HepG2 (cell line): ENCODE measurements around the gene TH. TPM values are rescaled to one million over a fixed set of nuclear protein-coding genes. Genes with fewer than 3 reads are reported as not detected.

Source experiments
- ASH2L ChIP-seq: fragments of 300-600, 200-600 bp; sonication (generic); IDR thresholded peaks from 2 replicates; pipeline ENCODE4 v1.7.0; 2017; ENCODE audit warnings: low read depth, mild to moderate bottlenecking, moderate library complexity, mixed read lengths, low read length; ENCODE audit not compliant: insufficient read length
- ATF7 ChIP-seq, 2 experiments: fragments of 450-650 bp in 1 of 2; sonication (generic) in 1 of 2; formaldehyde crosslinking in 1 of 2; IDR thresholded peaks; 2 replicates each; pipeline versions ENCODE4 v1.4.0 to v1.6.1; 2016 to 2020; ENCODE audit warnings: antibody characterized with exemption in 1 of 2, mild to moderate bottlenecking in 1 of 2, missing genetic modification reagents in 1 of 2
- CBFB ChIP-seq: sonication (generic); formaldehyde crosslinking; IDR thresholded peaks from 2 replicates; pipeline ENCODE4 v1.4.0; 2020; ENCODE audit warnings: missing genetic modification reagents
- CREB1 ChIP-seq, 2 experiments: fragments of 450-650 bp in 1 of 2; IDR thresholded peaks; 2 replicates each; pipeline ENCODE4 v1.6.1; 2016 to 2017; ENCODE audit warnings: control low read depth in 1 of 2, mild to moderate bottlenecking in 1 of 2, missing compliant biosample characterization in 1 of 2, missing genetic modification characterization in 1 of 2
- MLLT10 ChIP-seq: sonication (generic); formaldehyde crosslinking; IDR thresholded peaks from 2 replicates; pipeline ENCODE4 v1.4.0; 2020; ENCODE audit warnings: missing genetic modification reagents
- NR2F1 ChIP-seq, 2 experiments: fragments of 450-650 bp in 1 of 2; formaldehyde crosslinking in 1 of 2; IDR thresholded peaks; 2 replicates each; pipeline versions ENCODE4 v1.5.0 to v1.6.1; 2016 to 2020; ENCODE audit warnings: mild to moderate bottlenecking in 1 of 2, missing compliant biosample characterization in 1 of 2, missing genetic modification reagents in 1 of 2, moderate library complexity in 1 of 2
- RAD51 ChIP-seq: fragments of 450-650 bp; IDR thresholded peaks from 2 replicates; pipeline ENCODE4 v1.6.1; 2016; ENCODE audit warnings: borderline replicate concordance
- RFXAP ChIP-seq: sonication (generic); formaldehyde crosslinking; IDR thresholded peaks from 2 replicates; pipeline ENCODE4 v1.4.0; 2020; ENCODE audit warnings: missing genetic modification reagents, borderline replicate concordance
- SMAD1 ChIP-seq: sonication (generic); formaldehyde crosslinking; IDR thresholded peaks from 2 replicates; pipeline ENCODE4 v1.4.0; 2020; ENCODE audit warnings: missing genetic modification reagents, low read depth, mild to moderate bottlenecking, borderline replicate concordance
- SMYD3 ChIP-seq: sonication (generic); formaldehyde crosslinking; IDR thresholded peaks from 2 replicates; pipeline ENCODE4 v1.8.1; 2023; ENCODE audit warnings: mild to moderate bottlenecking, missing genetic modification reagents
- TAF1 ChIP-seq: sonication (generic); formaldehyde crosslinking; IDR thresholded peaks from 2 replicates; pipeline ENCODE4 v1.4.0; 2020; ENCODE audit warnings: missing genetic modification reagents
- TAF15 ChIP-seq: fragments of 200-400 bp; formaldehyde crosslinking; IDR thresholded peaks from one replicate; pipeline ENCODE4 v1.6.1; 2018; ENCODE audit warnings: mild to moderate bottlenecking, low read depth, low read length; ENCODE audit not compliant: poor library complexity, severe bottlenecking
- TBP ChIP-seq: sonication (generic); formaldehyde crosslinking; IDR thresholded peaks from 2 replicates; pipeline ENCODE4 v1.5.0; 2020; ENCODE audit warnings: missing genetic modification reagents
- ZEB1 ChIP-seq: IDR thresholded peaks from 2 replicates; pipeline ENCODE4 v1.6.1; 2012; ENCODE audit warnings: mild to moderate bottlenecking, low read depth, inconsistent platforms; ENCODE audit not compliant: insufficient replicate concordance
- ZFP82 ChIP-seq: sonication (generic); formaldehyde crosslinking; IDR thresholded peaks from 2 replicates; pipeline ENCODE4 v1.5.1; 2020; ENCODE audit warnings: mild to moderate bottlenecking, missing genetic modification reagents, borderline replicate concordance
- ZNF225 ChIP-seq: sonication (generic); formaldehyde crosslinking; IDR thresholded peaks from 2 replicates; pipeline ENCODE4 v1.4.0; 2020; ENCODE audit warnings: mild to moderate bottlenecking, missing genetic modification reagents
- ZNF30 ChIP-seq: sonication (generic); formaldehyde crosslinking; IDR thresholded peaks from 2 replicates; pipeline ENCODE4 v1.5.0; 2020; ENCODE audit warnings: mild to moderate bottlenecking, missing genetic modification reagents
- ZNF343 ChIP-seq: sonication (generic); formaldehyde crosslinking; IDR thresholded peaks from 2 replicates; pipeline ENCODE4 v1.4.0; 2020; ENCODE audit warnings: mild to moderate bottlenecking, missing genetic modification reagents
- ZNF501 ChIP-seq: sonication (generic); formaldehyde crosslinking; IDR thresholded peaks from 2 replicates; pipeline ENCODE4 v1.5.1; 2020; ENCODE audit warnings: mild to moderate bottlenecking, moderate library complexity, missing genetic modification reagents
- ZNF563 ChIP-seq: sonication (generic); formaldehyde crosslinking; IDR thresholded peaks from 2 replicates; pipeline ENCODE4 v1.8.0; 2022; ENCODE audit warnings: mild to moderate bottlenecking, moderate library complexity, missing genetic modification reagents
- ZNF564 ChIP-seq: sonication (generic); formaldehyde crosslinking; IDR thresholded peaks from 2 replicates; pipeline ENCODE4 v1.8.1; 2023; ENCODE audit warnings: mild to moderate bottlenecking, missing genetic modification reagents
- ZNF572 ChIP-seq: sonication (generic); formaldehyde crosslinking; IDR thresholded peaks from 2 replicates; pipeline ENCODE4 v1.5.1; 2020; ENCODE audit warnings: mild to moderate bottlenecking, missing genetic modification reagents
- ZNF747 ChIP-seq: sonication (generic); formaldehyde crosslinking; IDR thresholded peaks from 2 replicates; pipeline ENCODE4 v1.8.1; 2023; ENCODE audit warnings: missing genetic modification reagents, mild to moderate bottlenecking, borderline replicate concordance
- ZNF878 ChIP-seq: sonication (generic); formaldehyde crosslinking; IDR thresholded peaks from 2 replicates; pipeline ENCODE4 v1.8.1; 2023; ENCODE audit warnings: mild to moderate bottlenecking, missing genetic modification reagents, moderate library complexity
- ZUFSP ChIP-seq: sonication (generic); formaldehyde crosslinking; IDR thresholded peaks from 2 replicates; pipeline ENCODE4 v1.9.0; 2021; ENCODE audit warnings: missing genetic modification reagents, mild to moderate bottlenecking, borderline replicate concordance
- polyA plus RNA-seq, 8 experiments: library from polyadenylated mRNA; depleted of rRNA in 3 of 8; stranded (reverse) in 7 of 8; unstranded in 1 of 8; fragments of >200 nt; fragmentation: Illumina TruSeq in 4 of 8; extraction: Trizol in 4 of 8; gene quantifications; 2 replicates each; pipeline versions ENCODE4 v1.2.1 to v1.2.3, GENCODE V29; 2011 to 2016; ENCODE audit warnings: low read depth in 4 of 8, missing spikeins in 1 of 8, mixed read lengths in 1 of 8; ENCODE audit not compliant: insufficient read depth in 1 of 8
- total RNA-seq, 5 experiments: library from RNA; depleted of rRNA; stranded (reverse); fragments of >200 nt; fragmentation: Illumina TruSeq; extraction: Trizol; gene quantifications; 2 replicates each; pipeline ENCODE4 v1.2.3, GENCODE V29; 2016; ENCODE audit warnings: low read depth in 1 of 5
- TF ChIP-seq, protein P1 (sequence below): sonication (generic); formaldehyde crosslinking; IDR thresholded peaks from 2 replicates; pipeline ENCODE4 v1.4.0; 2020; ENCODE audit warnings: missing genetic modification reagents, mild to moderate bottlenecking, borderline replicate concordance

The TH gene
- total and polyA plus RNA-seq, 2 of the 13 experiments (the other 11 are each of a cell fraction or from before 2014, with no cell fraction given), result 0.36 TPM; not detected in 1

GRCh38 chr11:2136209-2136951, 35.2 kb downstream of the TH start (continued):
- TF ChIP-seq TAF15 (no peak), RAD51 (no peak), ZNF563 (CRISPR knock-in tag) (peak; percentile 39; the same call in 1 of the 2 replicates), RFXAP (no peak), SMAD1 (CRISPR knock-in tag) (no peak), NR2F1 (CRISPR knock-in tag; IDR thresholded peaks at IDR 0.05) (no peak), ZEB1 (no peak), ZUFSP (CRISPR knock-in tag) (no peak), TBP (CRISPR knock-in tag) (no peak), ATF7 (IDR thresholded peaks at IDR 0.05) (no peak), ATF7 (CRISPR knock-in tag; IDR thresholded peaks at IDR 0.05) (no peak), ZNF30 (CRISPR knock-in tag) (peak; percentile 52; the same call in 1 of the 2 replicates), ZNF564 (CRISPR knock-in tag) (0 out of 2 replicates have a peak, but pooled peaks have one; percentile 18), CREB1 (IDR thresholded peaks at IDR 0.05) (no peak), CREB1 (CRISPR knock-in tag; IDR thresholded peaks at IDR 0.05) (no peak), ASH2L (peak; percentile 7), ZNF878 (CRISPR knock-in tag) (no peak), ZFP82 (CRISPR knock-in tag) (no peak), MLLT10 (CRISPR knock-in tag) (0 out of 2 replicates have a peak, but pooled peaks have one; percentile 15), ZNF501 (CRISPR knock-in tag) (peak; percentile 38), ZNF572 (CRISPR knock-in tag) (peak; percentile 13; the same call in 1 of the 2 replicates), TAF1 (CRISPR knock-in tag) (no peak; the same call in 1 of the 2 replicates), ZNF747 (no peak; the same call in 1 of the 2 replicates), ZNF225 (no peak), SMYD3 (no peak), ZNF343 (CRISPR knock-in tag) (no peak), CBFB (CRISPR knock-in tag) (no peak)
- TF ChIP-seq, protein P1, sequence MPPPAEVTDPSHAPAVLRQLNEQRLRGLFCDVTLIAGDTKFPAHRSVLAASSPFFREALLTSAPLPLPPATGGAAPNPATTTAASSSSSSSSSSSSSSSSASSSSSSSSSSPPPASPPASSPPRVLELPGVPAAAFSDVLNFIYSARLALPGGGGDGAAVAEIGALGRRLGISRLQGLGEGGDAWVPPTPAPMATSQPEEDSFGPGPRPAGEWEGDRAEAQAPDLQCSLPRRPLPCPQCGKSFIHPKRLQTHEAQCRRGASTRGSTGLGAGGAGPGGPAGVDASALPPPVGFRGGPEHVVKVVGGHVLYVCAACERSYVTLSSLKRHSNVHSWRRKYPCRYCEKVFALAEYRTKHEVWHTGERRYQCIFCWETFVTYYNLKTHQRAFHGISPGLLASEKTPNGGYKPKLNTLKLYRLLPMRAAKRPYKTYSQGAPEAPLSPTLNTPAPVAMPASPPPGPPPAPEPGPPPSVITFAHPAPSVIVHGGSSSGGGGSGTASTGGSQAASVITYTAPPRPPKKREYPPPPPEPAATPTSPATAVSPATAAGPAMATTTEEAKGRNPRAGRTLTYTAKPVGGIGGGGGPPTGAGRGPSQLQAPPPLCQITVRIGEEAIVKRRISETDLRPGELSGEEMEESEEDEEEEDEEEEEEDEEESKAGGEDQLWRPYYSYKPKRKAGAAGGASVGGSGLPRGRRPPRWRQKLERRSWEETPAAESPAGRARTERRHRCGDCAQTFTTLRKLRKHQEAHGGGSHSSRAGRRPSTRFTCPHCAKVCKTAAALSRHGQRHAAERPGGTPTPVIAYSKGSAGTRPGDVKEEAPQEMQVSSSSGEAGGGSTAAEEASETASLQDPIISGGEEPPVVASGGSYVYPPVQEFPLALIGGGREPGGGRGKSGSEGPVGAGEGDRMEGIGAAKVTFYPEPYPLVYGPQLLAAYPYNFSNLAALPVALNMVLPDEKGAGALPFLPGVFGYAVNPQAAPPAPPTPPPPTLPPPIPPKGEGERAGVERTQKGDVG (CRISPR knock-in tag), result no peak
